ENCODE data around the gene SPINT4.
"Not testable (repeated sequence)": the region's sequence is repeated elsewhere in the genome, so short reads cannot be mapped to it uniquely, and the experiment has no call there.

Gene SPINT4

DNA sequence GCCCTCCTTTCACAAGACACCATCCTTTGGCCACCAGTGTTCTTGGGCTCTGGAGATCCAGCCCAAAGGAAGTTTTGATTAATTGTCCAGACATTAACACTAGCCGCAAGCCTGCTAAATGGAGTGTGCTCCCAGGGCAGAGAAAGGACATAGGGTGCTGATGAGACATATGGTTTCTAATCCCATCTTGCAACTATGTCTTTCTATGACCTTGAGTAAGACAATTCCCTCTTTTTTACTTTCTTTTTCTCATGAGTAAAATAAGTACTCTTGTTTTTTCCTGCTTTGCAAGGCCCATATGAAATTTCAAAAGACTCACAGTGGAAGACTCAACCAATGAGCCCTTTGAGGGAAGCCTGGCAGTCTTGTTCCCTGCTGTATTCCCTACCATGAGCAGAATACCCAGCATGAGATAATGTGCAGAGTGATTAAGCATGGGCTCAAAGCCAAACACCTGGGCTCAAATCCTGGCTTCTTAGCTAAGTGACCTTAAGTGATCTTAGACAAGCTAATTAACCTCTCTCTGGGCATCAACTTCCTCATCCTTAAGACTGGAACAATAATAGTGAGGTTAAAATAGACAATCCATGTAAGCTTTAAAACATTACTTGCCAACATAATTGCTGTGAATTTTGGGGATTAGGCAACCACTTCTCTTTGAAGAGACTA is 17.0 kb upstream of the SPINT4 start, which contains the start of gene WFDC10B:
Gene WFDC10B, minus strand, starts transcription at position 51 of the 669 bp plus-strand sequence. CDS start 19,027 bp downstream, outside the sequence.
- TF ChIP-seq, protein P1, sequence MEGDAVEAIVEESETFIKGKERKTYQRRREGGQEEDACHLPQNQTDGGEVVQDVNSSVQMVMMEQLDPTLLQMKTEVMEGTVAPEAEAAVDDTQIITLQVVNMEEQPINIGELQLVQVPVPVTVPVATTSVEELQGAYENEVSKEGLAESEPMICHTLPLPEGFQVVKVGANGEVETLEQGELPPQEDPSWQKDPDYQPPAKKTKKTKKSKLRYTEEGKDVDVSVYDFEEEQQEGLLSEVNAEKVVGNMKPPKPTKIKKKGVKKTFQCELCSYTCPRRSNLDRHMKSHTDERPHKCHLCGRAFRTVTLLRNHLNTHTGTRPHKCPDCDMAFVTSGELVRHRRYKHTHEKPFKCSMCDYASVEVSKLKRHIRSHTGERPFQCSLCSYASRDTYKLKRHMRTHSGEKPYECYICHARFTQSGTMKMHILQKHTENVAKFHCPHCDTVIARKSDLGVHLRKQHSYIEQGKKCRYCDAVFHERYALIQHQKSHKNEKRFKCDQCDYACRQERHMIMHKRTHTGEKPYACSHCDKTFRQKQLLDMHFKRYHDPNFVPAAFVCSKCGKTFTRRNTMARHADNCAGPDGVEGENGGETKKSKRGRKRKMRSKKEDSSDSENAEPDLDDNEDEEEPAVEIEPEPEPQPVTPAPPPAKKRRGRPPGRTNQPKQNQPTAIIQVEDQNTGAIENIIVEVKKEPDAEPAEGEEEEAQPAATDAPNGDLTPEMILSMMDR (IDR thresholded peaks at IDR 0.05; ENCODE audit: low read length, missing control alignments) = no peak

DNA sequence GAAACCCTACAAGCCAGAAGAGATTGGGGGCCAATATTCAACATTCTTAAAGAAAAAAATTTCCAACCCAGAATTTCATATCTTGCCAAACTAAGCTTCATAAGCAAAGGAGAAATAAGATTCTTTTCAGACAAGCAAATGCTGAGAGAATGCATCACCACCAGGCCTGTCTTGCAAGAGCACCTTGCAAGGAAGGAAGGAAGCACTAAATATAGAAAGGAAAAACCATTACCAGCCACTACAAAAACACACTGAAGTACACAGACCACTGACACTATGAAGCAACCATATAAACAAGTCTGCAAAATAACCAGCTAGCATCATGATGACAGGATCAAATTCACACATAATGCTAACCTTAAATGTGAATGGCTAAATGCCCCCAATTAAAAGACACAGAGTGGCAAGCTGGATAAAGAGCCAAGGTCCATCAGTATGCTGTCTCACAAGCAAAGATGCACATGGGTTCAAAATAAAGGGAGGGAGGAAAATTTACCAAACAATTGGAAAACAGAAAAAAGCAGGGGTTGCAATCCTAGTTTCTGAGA is 5.9 kb upstream of the SPINT4 start:
- DNase-seq (ENCODE audit: low read depth); H3K4me3 ChIP-seq (replicated peaks; ENCODE audit: low read depth, low read length): not testable (repeated sequence)

More for the DNA sequence above, 17.0 kb upstream of the SPINT4 start, which contains the start of gene WFDC10B:
- no peak for DNase-seq (ENCODE audit: low read depth)
- H3K4me3 ChIP-seq (replicated peaks; ENCODE audit: low read depth, low read length) = no peak within 1 kb of the TSS

DNA sequence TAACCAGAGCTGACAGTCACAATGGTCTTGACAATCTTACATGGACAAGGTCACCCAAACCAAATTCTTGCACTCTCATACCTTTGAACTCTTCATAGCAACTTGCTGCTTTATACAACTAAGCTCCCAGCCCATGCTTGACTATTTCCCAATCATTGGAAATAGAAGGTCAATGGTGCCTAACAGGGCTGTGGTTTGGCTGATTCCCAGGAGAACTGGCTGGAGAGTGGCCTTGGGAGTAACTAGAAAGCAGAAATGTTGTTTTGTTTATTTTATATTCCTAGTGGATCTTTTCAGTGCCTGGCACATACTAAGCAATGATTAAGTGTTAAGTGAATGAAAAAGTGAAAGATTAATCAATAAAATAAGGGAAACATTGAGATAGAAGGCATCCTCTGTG is 3.0 kb downstream of the SPINT4 start:
- DNase-seq (ENCODE audit: low read depth) = peak; percentile 1
- TF ChIP-seq, protein P1 (IDR thresholded peaks at IDR 0.05; ENCODE audit: low read length, missing control alignments) = no peak
- no peak overlapping the region for H3K4me3 ChIP-seq (replicated peaks; ENCODE audit: low read depth, low read length)

DNA sequence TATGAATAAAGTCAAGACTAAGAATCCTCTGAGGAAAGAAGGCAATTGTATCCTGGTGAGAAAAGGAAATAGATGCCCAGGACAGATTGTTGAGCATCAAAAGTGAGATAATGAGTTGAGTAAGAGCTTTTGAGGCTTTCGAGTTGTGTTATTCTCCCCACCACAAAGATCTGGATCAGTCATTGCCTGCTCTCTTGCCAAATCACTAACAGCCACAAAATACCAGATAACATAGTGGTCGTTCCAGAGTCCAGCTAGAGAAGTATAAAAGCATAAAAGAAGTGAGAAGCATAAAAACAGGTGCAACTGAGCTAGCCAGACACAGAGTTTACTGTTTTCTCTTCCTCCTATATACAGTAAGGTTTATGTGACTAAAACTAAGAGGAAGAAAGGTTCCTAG is 4.9 kb downstream of the SPINT4 start:
- no peak overlapping the region for H3K4me3 ChIP-seq (replicated peaks; ENCODE audit: low read depth, low read length)
- DNase-seq (ENCODE audit: low read depth) = no peak
- TF ChIP-seq, protein P1 (IDR thresholded peaks at IDR 0.05; ENCODE audit: low read length, missing control alignments) = no peak

DNA sequence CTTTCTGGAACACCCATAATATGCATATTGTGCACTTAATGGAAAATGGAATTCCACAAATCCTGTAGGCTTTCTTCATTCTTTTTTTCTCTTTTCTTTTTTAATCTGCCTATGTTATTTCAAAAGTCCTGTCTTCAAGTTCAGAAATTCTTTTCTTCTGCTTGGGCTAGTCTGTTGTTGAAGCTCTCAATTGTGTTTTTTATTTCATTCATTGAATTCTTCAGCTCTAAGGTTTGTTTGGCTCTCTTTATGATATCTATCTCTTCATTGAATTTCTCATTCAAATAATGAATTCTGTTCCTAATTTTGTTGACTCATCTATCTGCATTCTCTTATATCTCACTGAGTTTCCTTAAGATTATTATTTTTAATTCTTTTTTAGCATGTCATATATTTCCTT is 10.1 kb downstream of the SPINT4 start:
- TF ChIP-seq, protein P1 (IDR thresholded peaks at IDR 0.05; ENCODE audit: low read length, missing control alignments) = no peak
- DNase-seq (ENCODE audit: low read depth) = no peak

DNA sequence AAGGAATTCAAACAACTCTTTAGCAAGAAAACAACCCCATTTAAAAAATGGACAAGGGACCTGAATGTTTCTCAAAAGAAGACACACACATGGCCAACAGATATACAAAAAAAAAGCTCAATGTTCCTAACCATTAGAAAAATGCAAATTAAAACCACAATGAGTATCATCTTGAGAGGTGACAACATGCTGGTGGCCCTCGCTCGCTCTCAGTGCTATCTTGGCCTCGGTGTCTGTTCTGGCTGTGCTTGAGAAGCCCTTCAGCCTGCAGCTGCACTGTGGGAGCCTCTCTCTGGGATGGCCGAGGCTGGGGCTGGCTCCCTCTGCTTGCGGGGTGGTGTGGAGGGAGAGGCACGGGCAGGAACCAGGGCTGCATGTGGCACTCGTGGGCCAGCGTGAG is 13.4 kb downstream of the SPINT4 start:
- H3K4me3 ChIP-seq (replicated peaks; ENCODE audit: low read depth, low read length) = no peak overlapping the region
- TF ChIP-seq, protein P1 (IDR thresholded peaks at IDR 0.05; ENCODE audit: low read length, missing control alignments) = no peak
- DNase-seq (ENCODE audit: low read depth) = no peak

More for the DNA sequence above, 10.1 kb downstream of the SPINT4 start:
- H3K4me3 ChIP-seq (replicated peaks; ENCODE audit: low read depth, low read length) = no peak overlapping the region

DNA sequence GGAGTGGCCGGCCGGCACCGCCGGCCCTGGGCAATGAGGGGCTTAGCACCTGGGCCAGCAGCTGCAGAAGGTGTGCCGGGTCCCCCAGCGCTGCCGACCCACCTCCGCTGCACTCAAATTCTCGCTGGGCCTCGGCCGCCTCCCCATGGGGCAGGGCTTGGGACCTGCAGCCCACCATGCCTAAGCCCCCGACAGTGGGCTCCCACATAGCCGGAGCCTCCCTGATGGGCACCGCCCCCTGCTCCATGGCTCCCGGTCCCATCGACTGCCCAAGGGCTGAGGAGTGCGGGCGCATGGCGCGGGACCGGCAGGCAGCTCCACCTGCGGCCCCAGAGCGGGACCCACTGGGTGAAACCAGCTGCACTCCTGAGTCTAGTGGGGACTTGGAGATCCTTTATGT is 13.8 kb downstream of the SPINT4 start:
- TF ChIP-seq, protein P1 (IDR thresholded peaks at IDR 0.05; ENCODE audit: low read length, missing control alignments) = no peak
- DNase-seq (ENCODE audit: low read depth) = no peak
- H3K4me3 ChIP-seq (replicated peaks; ENCODE audit: low read depth, low read length) = no peak overlapping the region

Data from fibroblast of pulmonary artery (primary cell).